ENCODE data around the gene TOPORS.

GRCh38 chr9:32574858-32575257 is 22.5 kb upstream of the TOPORS start:
- TF ChIP-seq EZH2 (IDR thresholded peaks at IDR 0.05; ENCODE audit: borderline replicate concordance, low read length): no peak
- 0 out of 2 replicates have a peak, but pooled peaks have one; percentile 12 for TF ChIP-seq CTCF (IDR thresholded peaks at IDR 0.05; ENCODE audit: low read length)
